ENCODE data around the gene EDN3. TPM values are rescaled to one million over a fixed set of nuclear protein-coding genes. Genes with fewer than 3 reads are reported as not detected.

The EDN3 gene
- total RNA-seq, 2 donors from 2014 or later, result 5.3 to 8.2 TPM

- Histone ChIP-seq H3K27ac (no peak overlapping the region), H3K4me1 (replicated peaks) (no peaks in the 10 kb centered on the region), H3K9me3 (no peaks in the 10 kb centered on the region), H3K4me3 (no peak overlapping the region), H3K27me3 (replicated peaks; ENCODE audit: insufficient read depth) (no peaks in the 10 kb centered on the region), H3K36me3 (no peaks in the 10 kb centered on the region)
- no peak for TF ChIP-seq POLR2A (IDR thresholded peaks at IDR 0.05)
- TF ChIP-seq CTCF (IDR thresholded peaks at IDR 0.05), result no peak
- TF ChIP-seq POLR2AphosphoS5 (IDR thresholded peaks at IDR 0.05), result no peak
- 78% methylated on average over 11 of the region's 11 CpGs for WGBS
- intact Hi-C loops (cut with DNase I), result no loop called here
- DNase-seq (ENCODE audit: low spot score), result no peak
Observed at GRCh38 chr20:59273739-59274357, 26.6 kb upstream of the EDN3 start.

GRCh38 chr20:59276938-59277337, 23.5 kb upstream of the EDN3 start:
- WGBS, result 49% methylated on average over 5 of the region's 5 CpGs

GRCh38 chr20:59284470-59284869, 15.9 kb upstream of the EDN3 start:
- TF ChIP-seq POLR2AphosphoS5 (IDR thresholded peaks at IDR 0.05) (no peak), POLR2A (IDR thresholded peaks at IDR 0.05) (no peak), CTCF (IDR thresholded peaks at IDR 0.05) (no peak)
- Histone ChIP-seq H3K27me3 (replicated peaks; ENCODE audit: insufficient read depth) (no peaks in the 10 kb centered on the region), H3K36me3 (no peaks in the 10 kb centered on the region), H3K4me1 (replicated peaks) (no peaks in the 10 kb centered on the region), H3K4me3 (no peak overlapping the region), H3K9me3 (no peaks in the 10 kb centered on the region), H3K27ac (no peak overlapping the region)
- 85% methylated on average over 5 of the region's 5 CpGs for WGBS
- no peak for DNase-seq (ENCODE audit: low spot score)
- intact Hi-C loops (cut with DNase I), result no loop called here

More at GRCh38 chr20:59276938-59277337, 23.5 kb upstream of the EDN3 start:
- intact Hi-C loops (cut with DNase I), result no loop called here
- no peaks in the 10 kb centered on the region for H3K27me3 ChIP-seq (replicated peaks; ENCODE audit: insufficient read depth)
- no peaks in the 10 kb centered on the region for H3K4me1 ChIP-seq (replicated peaks)
- H3K9me3 ChIP-seq, result no peaks in the 10 kb centered on the region
- DNase-seq (ENCODE audit: low spot score), result no peak
- no peak overlapping the region for H3K27ac ChIP-seq
- TF ChIP-seq POLR2AphosphoS5 (IDR thresholded peaks at IDR 0.05) (no peak), POLR2A (IDR thresholded peaks at IDR 0.05) (no peak), CTCF (IDR thresholded peaks at IDR 0.05) (no peak)
- H3K36me3 ChIP-seq, result no peaks in the 10 kb centered on the region
- no peak overlapping the region for H3K4me3 ChIP-seq

- no peak for DNase-seq (ENCODE audit: low spot score)
- Histone ChIP-seq H3K27me3 (replicated peaks; ENCODE audit: insufficient read depth) (no peaks in the 10 kb centered on the region), H3K9me3 (no peaks in the 10 kb centered on the region), H3K27ac (no peak overlapping the region), H3K4me1 (replicated peaks) (no peaks in the 10 kb centered on the region), H3K4me3 (no peak overlapping the region), H3K36me3 (no peaks in the 10 kb centered on the region)
- TF ChIP-seq POLR2AphosphoS5 (IDR thresholded peaks at IDR 0.05), result no peak
- no peak for TF ChIP-seq POLR2A (IDR thresholded peaks at IDR 0.05)
- TF ChIP-seq CTCF (IDR thresholded peaks at IDR 0.05), result no peak
- intact Hi-C loops (cut with DNase I), result loop anchor here (10.0 kb wide), 1 partner anchor 55 kb away; no protein-coding TSS in a partner anchor
- 76% methylated on average over 5 of the region's 5 CpGs for WGBS
Observed at GRCh38 chr20:59289994-59290393, 10.4 kb upstream of the EDN3 start.

- TF ChIP-seq CTCF (IDR thresholded peaks at IDR 0.05), result no peak
- no peak for TF ChIP-seq POLR2A (IDR thresholded peaks at IDR 0.05)
- no peak for TF ChIP-seq POLR2AphosphoS5 (IDR thresholded peaks at IDR 0.05)
- Histone ChIP-seq H3K4me1 (replicated peaks) (no peaks in the 10 kb centered on the region), H3K27me3 (replicated peaks; ENCODE audit: insufficient read depth) (no peaks in the 10 kb centered on the region), H3K4me3 (no peak overlapping the region), H3K36me3 (no peaks in the 10 kb centered on the region), H3K9me3 (no peaks in the 10 kb centered on the region), H3K27ac (no peak overlapping the region)
- intact Hi-C loops (cut with DNase I), result loop anchor here (10.0 kb wide), 1 partner anchor 57 kb away; no protein-coding TSS in a partner anchor
- WGBS, result 88% methylated on average over 19 of the region's 19 CpGs
- DNase-seq (ENCODE audit: low spot score), result no peak
Observed at GRCh38 chr20:59291740-59292383, 8.5 kb upstream of the EDN3 start.

Data from prostate gland (tissue), 2 donors.